HG03520 (cell line): Measurements from ENCODE around the gene EMC9.

Experiments used
- ATAC-seq: cut with Tn5 transposase; IDR thresholded peaks from one replicate; pipeline ENCODE4 v1.9.1; 2021; ENCODE audit warnings: mild to moderate bottlenecking, moderate library complexity; ENCODE audit not compliant: unreplicated experiment

EMC9 gene

DNA sequence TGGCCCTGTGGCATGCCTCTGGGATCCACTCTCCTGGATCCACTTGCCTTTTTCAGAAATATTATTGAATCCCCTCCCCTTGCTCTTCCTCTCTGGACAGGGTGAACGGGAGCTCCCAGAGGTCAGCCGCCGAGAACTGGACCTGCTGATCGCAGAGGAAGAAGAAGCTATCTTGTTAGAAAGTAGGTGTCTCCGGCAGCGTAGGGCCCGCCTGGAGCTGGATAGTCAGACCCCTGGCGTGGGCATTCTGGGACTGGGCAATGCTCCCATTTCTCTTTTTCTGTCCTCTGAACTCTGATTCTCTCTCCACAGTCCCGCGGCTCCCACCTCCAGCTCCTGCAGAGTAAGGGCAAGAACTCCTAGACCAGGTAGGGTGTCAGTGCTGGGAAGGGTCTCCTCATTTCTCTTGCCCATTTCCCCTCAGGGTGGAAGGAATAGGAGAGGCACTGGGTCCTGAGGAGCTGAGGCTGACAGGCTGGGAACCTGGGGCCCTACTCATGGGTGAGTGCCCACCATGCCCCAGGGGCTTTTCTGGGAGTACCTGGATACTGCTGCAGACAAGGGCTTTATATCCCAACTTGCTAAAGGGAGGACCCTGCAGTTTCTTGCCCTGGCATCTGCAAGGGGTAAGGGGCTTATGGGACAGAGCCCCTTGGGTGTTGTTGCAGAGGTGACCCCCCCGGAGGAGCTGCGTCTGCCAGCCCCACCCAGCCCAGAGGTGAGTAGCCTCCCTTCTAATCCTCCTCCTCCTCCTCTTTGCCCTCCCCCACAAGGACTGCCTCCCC is 35.8 kb upstream of the EMC9 start:
- ATAC-seq = no peak

DNA sequence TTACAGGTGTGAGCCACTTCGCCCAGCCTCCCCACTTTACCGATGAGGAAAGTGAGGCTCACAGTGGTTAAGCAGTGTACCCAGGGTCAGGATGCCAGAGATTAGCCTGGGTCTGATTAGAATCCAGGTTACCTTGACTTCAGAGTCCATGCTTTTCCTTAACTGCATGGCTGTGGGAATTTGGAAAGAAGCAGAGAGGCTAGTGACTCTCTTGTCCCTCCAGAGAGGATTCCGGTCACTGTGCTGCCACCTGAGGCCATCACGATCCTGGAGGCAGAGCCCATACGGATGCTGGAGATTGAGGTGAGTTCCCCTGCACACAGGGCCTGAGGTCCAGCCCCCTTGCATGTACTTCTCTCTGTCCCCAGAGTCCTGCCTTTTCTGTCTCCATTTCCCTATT is 35.2 kb upstream of the EMC9 start:
- ATAC-seq = no peak

GRCh38 chr14:24172871-24173281 is 31.5 kb upstream of the EMC9 start:
- no peak for ATAC-seq

GRCh38 chr14:24172261-24172860 is 31.0 kb upstream of the EMC9 start:
- ATAC-seq = no peak

DNA sequence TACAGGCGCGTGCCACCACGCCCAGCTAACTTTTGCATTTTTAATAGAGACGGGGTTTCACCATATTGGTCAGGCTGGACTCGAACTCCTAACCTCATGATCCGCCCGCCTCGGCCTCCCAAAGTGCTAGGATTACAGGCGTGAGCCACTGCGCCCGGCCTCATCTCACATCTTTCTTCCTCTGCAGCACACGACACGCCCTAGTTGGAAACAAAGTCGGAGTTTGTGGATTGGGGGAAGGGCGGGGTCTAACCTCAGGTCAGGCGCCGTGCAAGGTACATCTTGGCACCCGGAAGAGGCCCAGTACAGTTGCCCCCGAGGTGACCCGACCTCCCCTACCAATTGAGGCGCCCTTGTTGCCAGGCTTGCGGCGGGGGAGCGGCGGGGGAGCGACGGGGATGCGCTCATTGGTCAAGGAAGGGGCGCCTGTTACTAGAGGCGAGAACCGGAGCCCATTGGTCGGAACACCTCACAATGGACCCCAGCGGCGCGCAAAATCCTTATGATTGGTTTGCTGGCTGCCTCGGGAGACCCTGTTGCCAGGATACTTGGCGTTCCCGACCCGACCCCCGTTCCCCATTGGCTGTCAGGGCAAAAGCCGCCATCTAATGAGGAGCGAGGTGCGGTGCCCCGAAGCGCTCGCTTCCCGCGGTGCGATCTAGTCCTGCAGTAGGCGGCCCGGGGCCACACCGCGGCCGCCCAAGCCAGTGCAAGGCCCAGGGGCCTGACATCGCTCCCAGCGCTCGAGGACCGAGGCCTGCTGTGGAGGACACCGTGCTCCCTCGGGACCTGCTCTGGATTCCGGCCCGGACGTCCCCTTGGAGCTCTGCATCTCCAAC is 30.2 kb upstream of the EMC9 start, which contains the start of gene REC8:
Gene REC8, plus strand, starts transcription at position 659 of the 839 bp plus-strand sequence. CDS start 473 bp downstream, outside the sequence.
- ATAC-seq = peak; percentile 64

DNA sequence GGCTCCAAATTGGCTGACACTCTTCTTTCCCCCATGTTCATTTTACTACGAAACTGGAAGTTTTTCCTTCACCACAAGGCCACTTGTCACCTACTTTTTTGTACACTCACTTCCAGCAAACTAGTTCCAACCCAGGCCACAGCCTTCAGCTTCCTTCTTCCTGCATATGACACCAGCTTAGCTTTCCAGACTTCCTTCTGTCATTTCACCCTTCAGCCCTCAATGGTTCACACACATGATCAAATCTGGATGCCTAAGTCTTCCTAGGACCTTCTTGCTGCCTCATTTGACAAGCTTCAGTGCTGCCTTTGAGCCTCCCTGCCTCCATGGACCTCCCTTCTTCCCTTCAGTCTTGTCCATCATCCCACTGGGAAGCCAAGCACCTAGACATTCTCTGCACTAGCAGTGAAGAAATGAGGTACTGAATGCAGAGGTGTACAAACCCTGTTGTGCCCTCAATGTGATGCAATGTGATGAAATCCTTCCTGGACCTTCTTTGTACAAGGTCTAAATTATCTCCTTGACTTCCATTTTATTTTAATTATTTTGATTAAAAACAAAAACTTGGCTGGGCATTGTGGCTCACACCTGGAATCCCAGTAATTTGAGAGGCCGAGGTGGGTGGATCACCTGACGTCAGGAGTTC is 26.2 kb upstream of the EMC9 start:
- no peak for ATAC-seq

DNA sequence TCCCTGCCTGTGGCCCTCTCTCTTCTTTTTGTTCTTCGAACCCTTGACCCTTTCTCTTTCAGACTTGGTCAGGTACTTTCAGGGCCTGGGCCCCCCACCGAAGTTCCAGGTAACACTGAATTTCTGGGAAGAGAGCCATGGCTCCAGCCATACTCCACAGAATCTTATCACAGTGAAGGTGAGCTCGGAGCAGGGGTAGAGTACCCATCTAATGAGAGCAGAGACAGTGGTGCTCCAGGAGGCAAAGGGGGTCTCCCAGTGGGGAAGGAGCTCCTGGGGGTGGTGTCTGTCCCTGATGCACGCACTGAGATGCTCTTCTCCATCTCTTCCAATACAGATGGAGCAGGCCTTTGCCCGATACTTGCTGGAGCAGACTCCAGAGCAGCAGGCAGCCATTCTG is 24.4 kb upstream of the EMC9 start:
- ATAC-seq = no peak

DNA sequence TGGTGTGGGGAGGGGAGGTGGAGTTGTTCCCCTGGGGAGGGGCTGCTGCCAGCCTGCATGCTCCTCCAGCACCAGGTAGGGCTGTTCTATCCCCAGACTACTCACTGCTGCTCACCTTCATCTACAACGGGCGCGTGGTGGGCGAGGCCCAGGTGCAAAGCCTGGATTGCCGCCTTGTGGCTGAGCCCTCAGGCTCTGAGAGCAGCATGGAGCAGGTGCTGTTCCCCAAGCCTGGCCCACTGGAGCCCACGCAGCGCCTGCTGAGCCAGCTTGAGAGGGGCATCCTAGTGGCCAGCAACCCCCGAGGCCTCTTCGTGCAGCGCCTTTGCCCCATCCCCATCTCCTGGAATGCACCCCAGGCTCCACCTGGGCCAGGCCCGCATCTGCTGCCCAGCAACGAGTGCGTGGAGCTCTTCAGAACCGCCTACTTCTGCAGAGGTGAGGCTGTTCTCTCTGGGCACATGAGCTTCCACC is 23.2 kb upstream of the EMC9 start:
- no peak for ATAC-seq

DNA sequence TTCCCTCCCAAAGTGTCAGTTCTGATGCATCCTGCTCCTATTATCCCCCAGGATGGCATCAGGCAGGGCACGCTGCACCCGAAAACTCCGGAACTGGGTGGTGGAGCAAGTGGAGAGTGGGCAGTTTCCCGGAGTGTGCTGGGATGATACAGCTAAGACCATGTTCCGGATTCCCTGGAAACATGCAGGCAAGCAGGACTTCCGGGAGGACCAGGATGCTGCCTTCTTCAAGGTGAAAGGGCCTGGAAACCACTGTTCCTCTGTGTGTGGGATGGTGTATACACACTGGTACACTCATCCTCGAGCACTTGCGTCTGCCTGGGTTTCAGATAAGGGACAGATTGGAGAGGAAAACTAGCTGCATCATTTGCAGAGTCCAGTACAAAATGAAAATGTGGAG is 20.7 kb upstream of the EMC9 start:
- ATAC-seq = no peak

- peak; percentile 72 for ATAC-seq
Observed at GRCh38 chr14:24160850-24161804, 19.7 kb upstream of the EMC9 start, which contains the start of gene IRF9. TSS of gene IRF9 (plus strand) at chr14:24161265. CDS start at chr14:24162145, 880 bp downstream.

- ATAC-seq = no peak
Observed at GRCh38 chr14:24160499-24160849, 19.1 kb upstream of the EMC9 start.

GRCh38 chr14:24159777-24160498 is 18.5 kb upstream of the EMC9 start:
- no peak for ATAC-seq

- ATAC-seq = no peak
Observed at GRCh38 chr14:24157331-24157730, 15.9 kb upstream of the EMC9 start.

GRCh38 chr14:24156840-24157239 is 15.4 kb upstream of the EMC9 start:
- ATAC-seq = no peak

GRCh38 chr14:24155100-24155499 is 13.7 kb upstream of the EMC9 start:
- ATAC-seq = no peak

GRCh38 chr14:24151404-24152080 is 10.2 kb upstream of the EMC9 start:
- no peak for ATAC-seq

GRCh38 chr14:24150993-24151392 is 9.6 kb upstream of the EMC9 start:
- ATAC-seq = no peak

DNA sequence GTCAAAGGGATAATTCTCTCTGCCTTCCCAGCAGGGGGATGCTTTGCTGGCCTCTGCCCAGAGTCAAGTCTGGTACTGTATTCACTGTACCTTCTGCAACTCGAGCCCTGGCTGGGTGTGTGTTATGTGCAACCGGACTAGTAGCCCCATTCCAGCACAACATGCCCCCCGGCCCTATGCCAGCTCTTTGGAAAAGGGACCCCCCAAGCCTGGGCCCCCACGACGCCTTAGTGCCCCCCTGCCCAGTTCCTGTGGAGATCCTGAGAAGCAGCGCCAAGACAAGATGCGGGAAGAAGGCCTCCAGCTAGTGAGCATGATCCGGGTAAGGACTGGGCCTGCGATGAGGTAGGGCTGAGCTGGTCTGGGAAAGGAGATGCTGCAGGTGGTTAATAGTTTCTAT is 9.2 kb upstream of the EMC9 start:
- ATAC-seq = no peak

DNA sequence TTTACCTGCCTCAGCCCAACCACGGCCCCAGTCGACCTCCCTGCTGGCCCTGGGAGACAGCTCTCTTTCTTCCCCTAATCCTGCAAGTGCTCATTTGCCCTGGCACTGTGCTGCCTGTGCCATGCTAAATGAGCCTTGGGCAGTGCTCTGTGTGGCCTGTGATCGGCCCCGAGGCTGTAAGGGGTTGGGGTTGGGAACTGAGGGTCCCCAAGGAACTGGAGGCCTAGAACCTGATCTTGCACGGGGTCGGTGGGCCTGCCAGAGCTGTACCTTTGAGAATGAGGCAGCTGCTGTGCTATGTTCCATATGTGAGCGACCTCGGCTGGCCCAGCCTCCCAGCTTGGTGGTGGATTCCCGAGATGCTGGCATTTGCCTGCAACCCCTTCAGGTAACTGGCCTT is 8.7 kb upstream of the EMC9 start:
- ATAC-seq = no peak
